Left ventricle myocardium superior (tissue), 1 donor: ENCODE measurements around the gene LUZP2. TPM values are rescaled to one million over a fixed set of nuclear protein-coding genes. Genes with fewer than 3 reads are reported as not detected.

Source experiments
- ATAC-seq: fragments of 200-7000 bp; cut with Tn5 transposase; one replicate; pipeline ENCODE4 v1.9.1; 2020; ENCODE audit warnings: mild to moderate bottlenecking, moderate library complexity
- DNase-seq: peaks from one replicate; pipeline ENCODE4 v3.0.0-alpha.2; 2020
- intact Hi-C: fragments of 100-400 bp; cut with micrococcal nuclease; formaldehyde crosslinking; loops from one replicate; pipeline ENCODE4 v1.11.0; 2022
- long read RNA-seq: library from polyadenylated mRNA; unstranded; transcript quantifications from one replicate; pipeline ENCODE4 v2.0.0, GENCODE V29; 2021
- total RNA-seq: library from RNA; stranded (reverse); fragmentation: NEBNext Ultra II Directional; extraction: Animal tissue kit (Norgen Biotek cat#: 25700); gene quantifications from one replicate; pipeline ENCODE4 v1.2.1, GENCODE V29; 2021
- donor health status: DM: no; HTN: yes; CAD: no; lungs with severe emphysema.

Gene LUZP2
- total RNA-seq: not detected
- long read RNA-seq: 0 reads

- intact Hi-C loops: no loop called here
- DNase-seq (peak; percentile 19), ATAC-seq (peak; percentile 57)
Observed at GRCh38 chr11:24496736-24497725, at the start of gene LUZP2. LUZP2 (plus strand) TSS chr11:24497053.

- no peak for DNase-seq
- intact Hi-C loops: no loop called here
- no peak for ATAC-seq
Observed at GRCh38 chr11:24453129-24453718, 43.6 kb upstream of the LUZP2 start.

GRCh38 chr11:24457985-24458384 lies 38.9 kb upstream of the LUZP2 start:
- intact Hi-C loops: no loop called here
- DNase-seq: no peak

GRCh38 chr11:24470431-24470830 lies 26.4 kb upstream of the LUZP2 start:
- no peak for ATAC-seq
- intact Hi-C loops: no loop called here
- DNase-seq: no peak

More at GRCh38 chr11:24457985-24458384, 38.9 kb upstream of the LUZP2 start:
- no peak for ATAC-seq

GRCh38 chr11:24471084-24471483 lies 25.8 kb upstream of the LUZP2 start:
- intact Hi-C loops: no loop called here
- ATAC-seq (no peak), DNase-seq (no peak)

- DNase-seq: no peak
- intact Hi-C loops: no loop called here
- ATAC-seq: no peak
Observed at GRCh38 chr11:24478718-24479117, 18.1 kb upstream of the LUZP2 start.

- intact Hi-C loops: no loop called here
- DNase-seq (no peak), ATAC-seq (no peak)
Observed at GRCh38 chr11:24489477-24489876, 7.4 kb upstream of the LUZP2 start.

- no peak for ATAC-seq
- intact Hi-C loops: no loop called here
- no peak for DNase-seq
Observed at GRCh38 chr11:24496386-24496735, 492 bp upstream of the LUZP2 start.

GRCh38 chr11:24497831-24498230 lies 978 bp downstream of the LUZP2 start:
- DNase-seq: no peak
- no peak for ATAC-seq
- intact Hi-C loops: no loop called here

- no peak for DNase-seq
- ATAC-seq: no peak
- intact Hi-C loops: no loop called here
Observed at GRCh38 chr11:24502425-24502824, 5.6 kb downstream of the LUZP2 start.

- no peak for ATAC-seq
Observed at GRCh38 chr11:24509114-24509513, 12.3 kb downstream of the LUZP2 start.

GRCh38 chr11:24511511-24511910 lies 14.7 kb downstream of the LUZP2 start:
- no peak for ATAC-seq

More at GRCh38 chr11:24509114-24509513, 12.3 kb downstream of the LUZP2 start:
- intact Hi-C loops: no loop called here
- DNase-seq: no peak

GRCh38 chr11:24513479-24514218 lies 16.8 kb downstream of the LUZP2 start:
- DNase-seq (no peak), ATAC-seq (peak; percentile 34)
- intact Hi-C loops: no loop called here

More at GRCh38 chr11:24511511-24511910, 14.7 kb downstream of the LUZP2 start:
- no peak for DNase-seq
- intact Hi-C loops: no loop called here

- DNase-seq (no peak), ATAC-seq (no peak)
- intact Hi-C loops: no loop called here
Observed at GRCh38 chr11:24514219-24514594, 17.4 kb downstream of the LUZP2 start.

GRCh38 chr11:24515632-24516031 lies 18.8 kb downstream of the LUZP2 start:
- ATAC-seq (no peak), DNase-seq (no peak)
- intact Hi-C loops: no loop called here

- ATAC-seq (no peak), DNase-seq (no peak)
- intact Hi-C loops: no loop called here
Observed at GRCh38 chr11:24516638-24517037, 19.8 kb downstream of the LUZP2 start.

GRCh38 chr11:24521601-24522000 lies 24.7 kb downstream of the LUZP2 start:
- DNase-seq (no peak), ATAC-seq (no peak)
- intact Hi-C loops: no loop called here

- intact Hi-C loops: no loop called here
- ATAC-seq (no peak), DNase-seq (no peak)
Observed at GRCh38 chr11:24524156-24524555, 27.3 kb downstream of the LUZP2 start.

GRCh38 chr11:24531528-24531927 lies 34.7 kb downstream of the LUZP2 start:
- intact Hi-C loops: no loop called here
- ATAC-seq: no peak
- DNase-seq: no peak

GRCh38 chr11:24543771-24544170 lies 46.9 kb downstream of the LUZP2 start:
- no peak for ATAC-seq
- intact Hi-C loops: no loop called here

More at GRCh38 chr11:24543771-24544170, 46.9 kb downstream of the LUZP2 start:
- no peak for DNase-seq
